GM15510 (cell line): Measurements from ENCODE around the gene TMEM8B.

Experiments used
- POLR2A ChIP-seq: IDR thresholded peaks from 3 replicates; pipeline ENCODE4 v1.6.1; 2011; ENCODE audit warnings: borderline replicate concordance; ENCODE audit not compliant: insufficient read length; ENCODE audit errors: extremely low read depth

Gene TMEM8B

DNA sequence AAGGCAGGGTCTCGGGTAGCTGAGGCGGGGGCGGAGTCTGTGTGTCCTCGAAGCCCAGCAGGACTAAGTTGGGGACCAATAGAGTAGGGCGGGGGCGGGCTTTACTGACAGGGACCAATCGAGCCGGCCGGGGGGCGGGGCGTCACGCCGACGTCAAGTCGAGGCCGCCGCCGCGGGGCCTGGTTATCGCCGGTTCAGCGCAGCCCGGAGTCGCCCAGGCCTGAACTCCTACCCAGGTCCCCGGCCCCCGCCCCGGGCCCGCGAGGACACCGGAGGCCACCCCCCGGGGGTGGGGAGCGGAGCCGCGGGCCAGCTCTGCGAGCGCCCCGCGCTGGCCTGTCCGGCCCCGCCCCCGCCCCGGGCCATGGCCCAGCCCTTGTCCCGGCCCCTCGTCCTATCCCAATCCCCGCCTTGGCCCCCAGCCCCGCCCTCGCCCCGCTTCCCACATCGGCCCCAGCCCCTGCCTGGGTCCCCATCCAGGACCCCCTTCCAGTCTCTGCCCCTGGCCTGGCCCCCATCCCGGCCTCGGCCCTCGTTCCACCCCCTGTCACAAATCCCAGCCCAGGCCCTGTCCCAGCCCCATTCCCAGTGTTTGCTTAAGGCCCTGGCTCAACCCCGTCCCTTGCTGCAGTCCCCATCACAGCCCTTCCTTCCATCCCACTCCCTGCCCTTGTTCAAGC, at the start of gene TMEM8B:
Gene TMEM8B (plus strand): TSS at position 145 of the 680 bp plus-strand sequence. CDS start 220 bp downstream, at position 365.
- no peak for TF ChIP-seq POLR2A

GRCh38 chr9:35781066-35781465, 48.0 kb upstream of the TMEM8B start:
- TF ChIP-seq POLR2A: no peak

GRCh38 chr9:35783418-35783817, 45.6 kb upstream of the TMEM8B start:
- TF ChIP-seq POLR2A: no peak

DNA sequence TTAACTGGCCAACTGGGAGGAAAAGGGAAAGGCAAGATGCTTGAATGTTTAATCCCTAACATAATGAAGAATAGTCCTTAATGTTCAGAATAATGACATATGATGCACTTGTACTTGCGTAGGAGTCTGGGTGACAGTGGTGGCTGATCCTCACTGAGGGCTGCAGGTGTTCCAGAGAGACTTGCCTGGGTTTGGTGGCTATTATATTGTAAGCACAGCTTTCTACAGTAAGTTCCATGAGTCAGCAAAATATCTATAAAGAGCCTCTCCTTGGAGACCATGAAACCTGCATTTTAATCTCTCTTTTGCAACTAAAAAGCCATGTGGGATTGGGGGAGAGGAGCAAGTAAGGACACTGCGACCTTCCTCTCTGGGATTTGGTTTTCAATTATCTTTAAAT, 39.5 kb upstream of the TMEM8B start:
- no peak for TF ChIP-seq POLR2A

GRCh38 chr9:35790025-35790384, 39.0 kb upstream of the TMEM8B start:
- no peak for TF ChIP-seq POLR2A

DNA sequence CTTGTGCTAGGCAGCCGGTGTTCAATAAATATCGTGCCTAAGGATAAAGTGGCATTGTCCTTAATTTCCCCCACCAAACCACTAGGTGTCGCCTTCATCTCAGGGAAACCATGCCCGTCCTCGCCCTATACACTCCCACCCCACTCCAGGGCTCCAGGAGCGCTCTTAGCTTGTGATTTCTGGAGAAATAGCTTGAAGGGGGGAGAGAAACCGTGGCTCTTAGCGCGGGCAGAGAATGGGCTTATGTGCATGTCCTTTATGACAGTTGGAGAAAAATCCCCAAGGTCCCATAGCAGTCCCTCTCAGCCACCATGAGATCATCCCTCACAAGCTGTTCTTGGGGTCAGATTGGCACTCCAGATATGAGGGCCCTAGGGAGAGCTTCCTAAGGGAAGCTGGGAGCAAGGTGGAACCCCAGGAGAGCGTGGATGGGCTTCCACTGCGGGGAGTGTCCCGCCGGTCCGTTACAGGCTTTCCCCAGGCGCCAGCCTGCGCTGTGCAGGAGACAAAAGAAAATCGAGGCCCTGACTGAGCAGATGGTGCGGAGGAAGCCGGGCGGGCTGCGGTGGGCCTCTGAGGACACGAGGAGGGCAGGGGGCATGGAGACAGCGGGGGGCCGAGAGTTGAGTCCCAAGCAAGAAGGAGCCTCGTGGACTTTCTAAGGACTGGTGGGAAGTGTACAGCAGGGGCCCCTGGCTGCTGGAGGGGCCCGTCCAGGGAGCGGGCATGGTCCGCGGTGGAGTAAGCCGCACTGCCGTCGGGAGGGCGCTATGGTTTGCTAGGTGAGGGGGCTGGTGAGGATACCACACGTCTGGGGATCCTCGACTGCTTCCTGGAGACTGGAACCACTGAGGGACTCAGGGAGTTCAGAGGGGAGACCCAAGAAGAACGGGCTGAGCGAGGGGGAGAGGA, 38.4 kb upstream of the TMEM8B start:
- no peak for TF ChIP-seq POLR2A

GRCh38 chr9:35791297-35791921, 37.6 kb upstream of the TMEM8B start, which contains the start of gene NPR2:
NPR2 (plus strand) TSS chr9:35791591; CDS start chr9:35792409, 818 bp downstream.
- no peak for TF ChIP-seq POLR2A

- no peak for TF ChIP-seq POLR2A
Observed at GRCh38 chr9:35792024-35792813, 36.8 kb upstream of the TMEM8B start.

DNA sequence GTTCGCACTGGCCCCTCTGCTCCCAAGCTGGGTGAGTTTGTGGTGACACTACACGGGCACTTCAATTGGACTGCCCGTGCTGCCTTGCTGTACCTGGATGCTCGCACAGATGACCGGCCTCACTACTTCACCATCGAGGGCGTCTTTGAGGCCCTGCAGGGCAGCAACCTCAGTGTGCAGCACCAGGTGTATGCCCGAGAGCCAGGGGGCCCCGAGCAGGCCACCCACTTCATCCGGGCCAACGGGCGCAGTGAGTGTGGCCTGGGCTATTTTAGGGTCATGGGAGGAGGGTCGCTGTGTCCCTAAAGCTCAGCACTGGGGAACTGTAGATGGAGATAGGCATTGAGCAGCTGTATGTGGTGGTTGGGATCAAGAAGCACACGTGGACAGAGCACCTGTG, 36.2 kb upstream of the TMEM8B start:
- TF ChIP-seq POLR2A: no peak

DNA sequence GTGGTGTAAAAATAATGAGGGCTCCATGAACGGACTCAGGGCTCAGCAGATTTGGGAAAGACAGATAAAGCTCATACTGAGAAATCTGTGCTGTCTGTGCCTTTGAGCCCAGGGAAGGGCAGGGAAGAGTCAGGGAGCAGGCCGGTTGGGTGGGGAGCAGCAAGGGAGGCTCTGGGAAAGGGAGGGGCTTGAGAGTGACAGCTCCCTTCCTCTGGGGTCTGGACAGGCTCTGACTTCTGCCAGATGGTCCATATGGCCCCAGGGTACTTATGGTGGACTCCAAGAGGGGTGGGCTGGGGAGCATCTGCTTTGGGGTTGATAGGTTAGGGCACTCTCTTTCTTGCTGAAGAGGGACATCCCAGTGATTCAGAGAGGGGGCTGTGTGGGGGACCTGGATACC, 35.6 kb upstream of the TMEM8B start:
- TF ChIP-seq POLR2A: no peak

DNA sequence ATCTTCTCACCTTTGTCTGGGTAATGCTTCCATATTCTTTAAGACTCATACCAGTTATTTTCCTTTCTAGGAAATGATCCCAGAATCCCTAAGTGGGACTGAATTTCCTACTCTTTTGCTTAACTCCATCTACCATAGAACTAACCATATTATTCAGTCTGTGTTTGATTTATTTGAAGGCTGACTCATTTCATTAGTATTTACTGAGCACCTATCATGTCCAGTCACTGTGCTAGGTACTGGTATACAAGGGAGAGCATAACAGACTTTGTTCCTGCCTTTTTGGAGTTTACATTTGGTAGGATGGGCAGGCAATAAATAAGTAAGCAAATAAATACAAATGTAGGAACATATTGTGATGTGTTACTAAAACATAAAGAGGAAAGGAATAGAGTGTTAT, 33.3 kb upstream of the TMEM8B start:
- no peak for TF ChIP-seq POLR2A

DNA sequence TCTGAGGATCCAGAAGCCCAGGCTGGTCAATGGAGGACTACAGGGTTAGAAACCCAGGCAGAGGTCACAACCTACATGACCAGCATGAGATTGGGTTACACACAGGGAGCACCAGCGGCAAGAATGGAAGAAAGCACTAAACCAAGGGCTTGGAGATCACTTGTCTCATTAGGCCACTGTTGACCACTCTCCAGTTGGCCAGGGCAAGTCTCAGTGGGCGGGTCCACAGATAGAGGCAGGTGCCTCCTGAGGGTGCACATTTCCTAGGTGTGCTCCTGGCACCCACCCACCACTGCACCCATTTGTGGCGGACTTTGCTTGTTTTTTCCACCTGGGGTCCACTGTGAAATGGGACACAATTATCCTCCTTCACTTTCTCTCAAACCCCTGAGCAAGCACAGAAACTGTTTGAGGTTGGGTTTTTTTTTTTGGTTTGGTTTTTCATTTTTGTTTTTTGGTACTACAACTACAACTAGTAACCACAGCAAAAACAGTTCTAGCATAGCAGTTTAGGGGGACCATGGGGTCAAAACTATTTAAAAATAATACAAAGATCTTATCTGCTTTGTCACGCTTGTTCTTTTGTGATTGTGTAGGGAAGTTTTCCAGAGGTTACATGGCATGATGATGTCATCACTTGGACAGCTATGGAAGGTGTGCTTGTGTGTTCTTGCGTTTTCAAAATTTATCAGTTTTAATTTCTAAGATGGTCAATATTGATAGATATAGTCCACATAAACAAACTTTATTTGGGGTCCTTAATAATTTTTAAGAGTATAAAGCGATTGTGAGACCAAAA, 31.5 kb upstream of the TMEM8B start:
- no peak for TF ChIP-seq POLR2A

DNA sequence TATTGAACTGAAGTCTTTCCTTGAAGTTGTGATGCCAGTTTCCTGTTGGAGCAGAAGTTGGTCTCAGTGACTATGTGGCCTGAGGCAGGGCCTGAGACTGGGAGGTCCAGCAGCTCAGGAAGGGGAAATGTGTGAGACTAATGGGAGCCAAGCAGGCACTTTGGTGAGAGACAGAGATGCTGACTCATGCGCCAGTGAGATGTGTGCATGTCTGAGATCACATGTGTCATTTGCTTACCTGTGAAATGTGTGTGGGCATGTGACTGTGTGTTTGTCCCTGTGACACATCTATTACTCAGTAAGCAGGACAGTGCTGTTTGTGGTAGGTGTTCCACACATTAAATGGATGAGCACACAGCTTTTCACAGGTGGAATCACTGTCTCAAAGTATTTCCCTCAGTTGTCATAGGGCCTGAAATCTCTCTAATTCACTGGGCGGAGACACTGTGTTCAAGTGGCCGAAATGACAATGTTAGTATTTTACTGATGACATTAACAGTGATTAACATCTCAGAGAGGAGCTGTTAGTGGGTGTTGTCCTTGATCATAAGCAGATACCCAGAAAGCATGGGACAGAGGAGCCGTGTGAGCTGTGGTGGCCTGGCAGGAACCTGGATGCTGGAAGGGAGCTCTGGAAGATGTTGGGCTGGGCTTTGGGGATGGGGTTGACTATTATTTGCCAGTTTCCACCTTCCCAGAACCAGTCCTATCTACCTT, 30.2 kb upstream of the TMEM8B start:
- no peak for TF ChIP-seq POLR2A

DNA sequence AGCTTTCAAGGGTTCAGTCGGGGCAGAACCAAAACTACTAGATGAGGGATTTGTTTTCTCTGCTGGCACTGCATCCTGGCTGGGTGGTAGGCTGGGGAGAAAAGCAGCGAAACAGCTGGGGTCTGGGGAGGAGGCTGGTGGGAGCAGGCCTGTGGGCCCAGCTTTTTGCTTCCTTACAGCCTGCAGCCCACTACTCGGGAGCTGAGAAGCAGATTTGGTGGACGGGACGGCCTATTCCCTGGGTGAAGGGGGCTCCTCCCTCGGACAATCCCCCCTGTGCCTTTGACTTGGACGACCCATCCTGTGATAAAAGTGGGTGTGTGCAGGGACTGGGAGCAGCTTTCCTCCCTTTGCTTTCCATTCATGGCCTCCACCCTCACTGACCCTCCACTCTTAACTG, 28.5 kb upstream of the TMEM8B start:
- TF ChIP-seq POLR2A: no peak
